GM18499 (cell line): Measurements from ENCODE around the gene MEX3D.
"Not testable (repeated sequence)": the region's sequence is repeated elsewhere in the genome, so short reads cannot be mapped to it uniquely, and the experiment has no call there.

Experiments used
- ATAC-seq: cut with Tn5 transposase; IDR thresholded peaks from one replicate; pipeline ENCODE4 v1.9.1; 2021; ENCODE audit warnings: moderate number of reproducible peaks; ENCODE audit not compliant: insufficient read depth, unreplicated experiment

MEX3D gene

DNA sequence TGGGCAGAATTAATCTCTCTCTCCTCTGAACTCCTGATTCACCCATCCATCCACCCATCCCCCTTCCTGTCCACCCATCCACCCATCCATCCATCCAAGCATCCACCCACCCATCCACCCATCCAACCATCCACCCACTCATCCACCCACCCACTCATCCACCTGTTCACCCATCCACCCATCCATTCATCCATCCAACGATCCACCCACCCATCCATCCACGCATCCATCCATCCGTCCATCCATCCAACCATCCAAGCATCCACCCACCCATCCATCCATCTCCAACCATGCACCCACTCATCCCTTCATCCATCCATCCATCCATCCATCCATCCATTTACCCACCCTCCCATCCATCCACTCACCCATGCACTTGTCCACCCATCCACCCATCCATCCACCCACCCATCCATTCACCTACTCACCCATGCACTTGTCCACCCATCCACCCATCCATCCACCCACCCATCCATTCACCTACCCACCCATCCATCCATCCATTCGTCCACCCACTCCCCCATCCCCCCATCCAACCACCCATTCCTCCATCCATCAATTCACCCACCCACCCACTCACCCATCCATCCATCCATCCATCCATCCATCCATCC is 18.7 kb downstream of the MEX3D start:
- ATAC-seq: no peak

DNA sequence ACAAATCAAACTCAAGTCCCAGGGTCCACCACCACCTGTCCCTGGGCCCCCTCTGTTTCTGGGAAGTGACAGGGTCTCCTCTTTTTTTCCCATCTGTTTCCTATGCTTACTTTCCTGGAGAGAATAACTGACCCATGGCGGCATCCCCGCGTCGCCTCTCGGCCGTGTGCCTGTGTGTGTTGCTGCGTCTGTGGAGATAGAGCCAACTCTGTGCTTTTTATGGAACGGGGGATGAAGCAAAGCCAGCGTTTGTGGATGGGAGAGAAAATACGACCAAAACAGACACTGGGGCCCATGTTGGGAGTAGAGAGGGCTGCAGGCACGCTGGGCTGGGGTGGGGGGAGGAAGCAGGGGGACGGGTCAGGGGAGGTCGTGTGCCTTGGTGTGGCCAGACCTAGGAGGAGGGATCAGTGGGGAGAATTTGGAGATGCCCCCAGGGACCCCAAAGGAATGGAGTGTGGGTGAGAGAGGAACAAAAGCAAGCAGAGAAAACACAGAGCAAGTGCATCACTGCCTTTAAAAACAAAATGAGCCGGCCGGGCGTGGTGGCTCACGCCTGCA is 27.7 kb downstream of the MEX3D start:
- ATAC-seq: no peak

DNA sequence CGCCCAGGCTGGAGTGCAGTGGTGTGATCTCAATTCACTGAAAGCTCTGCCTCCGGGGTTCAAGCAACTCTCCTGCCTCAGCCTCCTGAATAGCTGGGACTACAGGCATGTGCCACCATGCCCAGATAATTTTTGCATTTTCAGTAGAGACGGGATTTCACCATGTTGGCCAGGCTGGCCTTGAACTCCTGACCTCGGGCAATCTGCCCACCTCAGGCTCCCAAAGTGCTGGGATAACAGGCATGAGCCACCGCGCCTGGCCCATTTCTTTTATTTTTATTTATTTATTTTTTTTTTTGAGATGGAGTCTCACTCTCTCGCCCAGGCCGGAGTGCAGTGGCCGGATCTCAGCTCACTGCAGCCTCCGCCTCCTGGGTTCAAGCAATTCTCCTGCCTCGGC is 28.4 kb downstream of the MEX3D start:
- ATAC-seq: not testable (repeated sequence)

DNA sequence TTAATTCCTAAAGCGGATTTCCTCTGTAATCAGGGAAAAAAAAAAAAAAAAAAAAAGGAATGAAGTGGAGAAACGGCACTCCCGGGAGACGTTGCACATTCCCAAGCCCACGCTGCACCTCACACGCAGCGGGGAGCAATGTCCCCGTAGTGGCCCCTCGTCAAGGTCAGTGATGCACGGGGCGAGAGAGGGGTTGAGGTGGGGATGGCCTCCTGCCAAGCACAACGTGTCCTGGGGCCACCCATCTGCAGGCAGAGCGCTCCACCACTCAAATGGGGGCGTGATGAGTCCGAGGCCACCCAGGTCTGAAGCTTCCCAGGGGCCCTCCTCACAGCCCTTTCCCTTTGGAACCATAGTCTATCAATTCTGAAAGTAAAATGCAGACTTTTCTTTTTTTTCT is 29.1 kb downstream of the MEX3D start:
- ATAC-seq: no peak

DNA sequence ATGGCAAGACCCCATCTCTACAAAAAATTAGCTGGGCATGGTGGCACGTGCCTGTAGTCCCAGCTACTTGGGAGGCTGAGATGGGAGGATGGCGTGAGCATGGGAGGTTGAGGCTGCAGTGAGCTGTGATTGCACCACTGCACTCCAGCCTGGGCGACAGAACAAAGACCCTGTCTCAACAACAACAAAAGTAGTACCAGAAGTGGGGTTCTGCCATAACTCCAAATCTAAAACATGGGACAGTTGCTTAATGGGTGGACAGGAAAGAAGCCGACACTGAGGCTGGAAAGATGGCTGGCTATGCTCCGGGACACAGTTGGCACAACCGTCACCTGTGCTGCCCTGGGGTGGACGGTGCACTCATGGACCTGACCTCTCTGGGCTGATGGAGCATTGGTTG is 32.4 kb downstream of the MEX3D start:
- not testable (repeated sequence) for ATAC-seq

DNA sequence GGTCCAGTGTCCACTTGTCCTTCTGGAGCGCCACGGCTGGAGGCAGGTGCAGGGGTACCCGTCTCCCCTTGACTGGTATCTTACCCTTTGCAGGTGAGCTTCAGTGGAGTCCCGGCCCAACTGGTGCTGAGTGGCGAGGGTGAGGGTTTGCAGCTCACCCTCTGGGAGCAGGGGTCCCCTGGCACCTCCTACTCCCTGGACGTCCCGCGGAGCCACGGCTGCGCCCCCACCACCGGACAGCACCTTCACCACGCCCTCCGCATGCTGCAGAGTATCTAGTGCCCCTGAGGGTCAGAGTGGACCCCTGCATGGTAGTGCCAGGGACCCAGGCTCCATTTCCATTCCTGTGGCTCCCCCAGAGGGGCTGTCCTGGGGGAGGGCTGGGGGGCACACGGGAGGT is 33.2 kb downstream of the MEX3D start:
- no peak for ATAC-seq

DNA sequence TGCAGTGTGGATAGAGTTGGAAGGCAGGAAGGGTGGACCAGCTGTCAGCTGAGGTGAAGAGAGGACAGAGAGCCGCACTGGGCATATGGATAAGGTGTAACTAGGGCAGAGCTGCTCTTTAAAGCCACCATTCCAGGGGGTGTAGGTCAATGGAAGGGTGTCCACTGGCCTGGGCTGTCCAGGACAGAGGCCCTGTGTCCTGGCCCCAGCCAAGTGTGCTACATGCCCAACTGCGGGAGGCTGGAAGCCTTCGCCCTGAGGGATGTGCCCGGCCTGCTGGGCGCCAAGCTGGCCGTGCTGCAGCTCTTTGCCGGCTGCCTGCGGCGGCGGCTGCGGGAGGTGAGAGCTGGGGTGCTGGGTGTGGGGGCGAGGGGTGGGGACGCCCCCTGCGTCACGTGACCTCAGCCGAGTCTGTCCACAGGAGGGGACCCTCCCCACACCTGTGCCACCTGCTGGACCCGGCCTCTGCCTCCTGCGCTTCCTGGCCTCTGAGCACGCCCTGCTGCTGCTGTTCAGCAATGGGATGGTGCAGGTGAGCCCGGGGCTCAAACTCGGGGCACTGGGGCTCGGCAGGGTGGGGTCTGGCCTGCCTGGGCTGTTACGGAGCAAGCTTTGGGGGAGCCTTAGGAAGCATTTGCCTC is 34.5 kb downstream of the MEX3D start:
- ATAC-seq: no peak

DNA sequence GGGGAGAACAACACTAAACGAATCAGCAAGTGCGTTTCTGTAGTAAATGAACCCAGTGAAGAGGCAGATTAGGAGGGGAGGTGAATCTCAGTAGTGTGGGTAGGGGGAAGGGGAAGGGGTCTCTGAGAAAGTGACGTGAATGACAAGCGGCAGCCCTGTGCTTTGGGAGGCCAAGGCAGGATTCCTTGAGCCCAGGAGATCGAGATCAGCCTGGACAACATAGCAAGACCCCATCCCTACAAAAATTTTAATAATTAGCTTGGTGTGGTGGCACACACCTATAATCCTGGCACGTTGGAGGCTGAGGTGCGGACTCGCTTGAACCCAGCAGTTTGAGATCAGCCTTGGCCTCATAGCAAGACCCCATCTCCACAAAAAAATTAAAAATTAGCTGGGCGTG is 36.1 kb downstream of the MEX3D start:
- ATAC-seq: no peak

DNA sequence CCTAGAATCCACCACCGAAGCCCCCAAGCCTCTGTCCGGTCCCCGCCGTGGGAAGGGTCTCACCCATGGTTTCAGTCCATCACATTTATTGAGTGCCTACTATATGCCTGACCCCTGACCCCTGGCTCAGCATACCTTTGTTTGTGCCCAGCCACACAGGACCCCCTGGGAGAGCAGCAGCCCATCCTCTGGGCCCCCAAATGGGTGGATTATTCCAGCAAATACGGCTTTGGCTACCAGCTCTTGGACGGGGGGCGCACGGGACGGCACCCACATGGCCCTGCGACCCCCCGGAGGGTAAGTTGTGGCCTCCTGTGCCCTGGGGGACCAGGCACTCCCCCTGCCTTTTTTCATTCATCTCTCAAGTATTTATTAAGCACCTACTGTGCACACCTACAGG is 36.5 kb downstream of the MEX3D start:
- ATAC-seq: no peak

DNA sequence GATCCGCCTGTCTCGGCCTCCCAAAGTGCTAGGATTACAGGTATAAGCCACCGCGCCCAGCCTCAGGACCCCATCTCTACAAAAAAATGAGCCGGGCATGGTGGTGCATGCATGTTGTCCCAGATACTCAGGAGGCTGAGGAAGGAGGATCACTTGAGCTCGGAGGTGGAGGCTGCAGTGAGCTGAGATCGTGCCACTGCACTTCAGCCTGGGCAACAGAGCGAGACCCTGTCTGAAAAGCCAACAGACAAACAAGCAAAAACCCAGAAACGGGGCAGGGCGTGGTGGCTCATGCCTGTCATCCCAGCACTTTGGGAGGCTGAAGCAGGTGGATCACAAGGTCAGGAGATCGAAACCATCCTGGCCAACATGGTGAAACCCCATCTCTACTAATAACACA is 37.3 kb downstream of the MEX3D start:
- not testable (repeated sequence) for ATAC-seq

DNA sequence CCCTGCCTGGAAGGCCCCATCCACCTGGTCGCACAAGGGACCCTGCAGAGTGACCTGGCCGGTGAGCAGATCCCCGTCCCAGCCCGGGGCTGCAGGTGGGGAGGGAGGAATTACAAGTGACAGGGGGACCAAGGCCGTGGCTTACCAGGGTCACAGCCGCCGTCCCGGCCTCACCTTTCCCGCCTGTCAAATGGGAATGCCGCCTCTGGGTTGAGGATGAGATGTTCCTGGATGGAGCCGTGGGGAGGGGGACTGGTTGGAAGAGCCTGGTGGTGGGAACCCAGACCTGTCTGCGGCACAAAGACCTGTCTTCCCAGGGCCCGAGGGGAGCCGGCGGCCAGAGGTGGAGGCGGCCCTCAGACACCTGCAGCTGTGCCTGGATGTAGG is 38.7 kb downstream of the MEX3D start:
- ATAC-seq: no peak

DNA sequence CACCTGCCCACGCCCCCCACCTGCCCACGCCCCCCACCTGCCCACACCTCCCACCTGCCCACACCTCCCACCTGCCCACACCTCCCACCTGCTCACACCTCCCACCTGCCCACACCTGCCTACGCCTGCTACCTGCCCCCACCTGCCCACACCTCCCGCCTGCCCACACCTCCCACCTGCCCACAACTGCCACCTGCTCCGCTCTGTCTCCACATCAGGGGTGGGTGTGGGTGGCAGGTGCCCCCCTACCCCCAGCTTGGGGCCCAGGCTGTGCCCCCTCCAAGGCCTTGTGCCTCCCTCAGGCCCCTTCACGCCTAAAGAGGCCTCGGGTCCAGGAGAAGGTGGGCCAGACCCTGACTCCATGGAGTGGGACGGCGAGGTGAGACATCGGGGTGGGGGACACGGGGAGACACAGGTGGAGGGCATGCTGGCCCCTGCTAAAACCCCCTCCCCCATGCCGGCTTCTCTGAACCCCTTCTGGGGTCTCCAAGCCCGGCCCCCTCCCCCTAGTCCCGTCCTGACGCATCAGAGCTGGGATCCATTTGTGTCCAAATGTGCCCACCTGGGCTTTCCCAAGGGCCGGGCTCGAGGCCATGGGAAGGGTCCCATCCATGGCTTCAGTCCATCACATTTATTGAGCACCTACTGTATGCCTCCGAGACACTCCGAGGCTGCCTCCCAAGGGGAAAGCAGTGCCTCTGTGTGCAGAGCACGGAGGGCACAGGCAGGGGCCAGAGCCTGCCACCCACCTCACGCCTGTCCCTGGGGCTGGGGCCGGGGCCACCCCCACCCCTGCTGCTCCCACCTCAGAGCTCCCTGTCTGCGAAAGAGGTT is 39.3 kb downstream of the MEX3D start:
- ATAC-seq: no peak

DNA sequence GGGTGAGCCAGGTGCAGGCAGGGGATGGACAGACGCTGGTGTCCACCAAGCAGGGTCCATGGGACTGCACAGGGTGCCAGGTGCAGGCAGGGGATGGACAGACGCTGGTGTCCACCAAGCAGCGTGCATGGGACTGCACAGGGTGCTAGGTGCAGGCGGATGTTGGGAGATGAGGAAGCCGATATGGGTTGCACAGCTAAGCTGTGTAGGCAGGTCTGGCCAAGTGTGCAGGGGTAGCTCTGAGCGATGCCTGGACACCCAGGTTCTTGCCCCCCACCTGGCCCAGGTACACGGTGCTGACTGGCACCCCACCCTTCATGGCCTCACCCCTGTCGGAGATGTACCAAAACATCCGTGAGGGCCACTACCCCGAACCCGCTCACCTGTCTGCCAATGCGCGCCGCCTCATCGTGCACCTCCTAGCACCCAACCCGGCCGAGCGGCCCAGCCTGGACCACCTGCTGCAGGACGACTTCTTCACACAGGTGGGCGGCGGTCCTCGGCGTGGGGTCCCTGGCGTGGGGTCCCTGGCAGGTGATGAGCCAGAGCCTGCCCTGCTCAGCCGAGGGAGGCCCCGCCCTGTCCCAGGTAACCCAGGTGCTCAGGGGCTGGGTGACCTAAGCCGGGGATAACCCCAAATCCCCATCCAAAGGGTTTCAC is 40.3 kb downstream of the MEX3D start:
- no peak for ATAC-seq

DNA sequence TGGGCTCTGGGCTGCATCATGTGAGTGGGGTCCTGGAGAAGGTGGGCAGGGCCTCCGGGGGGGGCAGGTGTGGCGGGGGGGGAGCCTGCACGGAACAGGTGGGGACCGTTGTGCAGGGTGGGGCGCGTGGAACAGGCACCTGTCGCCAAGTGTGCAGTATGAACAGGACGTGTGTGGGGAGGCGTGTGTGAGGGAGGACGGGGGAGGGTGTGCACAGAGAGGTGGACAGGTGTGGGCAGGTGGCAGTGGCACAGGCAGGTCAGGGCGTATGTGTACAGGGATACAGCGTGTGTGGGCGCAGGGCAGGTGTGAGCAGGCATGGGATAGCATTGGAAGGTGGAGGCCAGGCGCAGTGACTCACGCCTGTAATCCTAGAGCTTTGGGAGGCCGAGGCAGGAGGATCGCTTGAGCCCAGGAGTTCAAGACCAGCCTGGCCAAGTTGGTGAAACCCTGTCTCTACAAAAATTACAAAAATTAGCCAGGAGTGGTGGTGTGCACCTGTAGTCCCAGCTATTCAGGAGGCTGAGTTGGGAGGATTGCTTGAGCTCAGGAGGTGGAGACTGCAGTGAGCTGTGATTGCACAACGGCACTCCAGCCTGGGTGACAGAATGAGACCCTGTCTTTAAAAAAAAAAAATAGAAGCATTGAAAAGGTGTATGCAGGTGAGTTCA is 41.0 kb downstream of the MEX3D start:
- no peak for ATAC-seq

DNA sequence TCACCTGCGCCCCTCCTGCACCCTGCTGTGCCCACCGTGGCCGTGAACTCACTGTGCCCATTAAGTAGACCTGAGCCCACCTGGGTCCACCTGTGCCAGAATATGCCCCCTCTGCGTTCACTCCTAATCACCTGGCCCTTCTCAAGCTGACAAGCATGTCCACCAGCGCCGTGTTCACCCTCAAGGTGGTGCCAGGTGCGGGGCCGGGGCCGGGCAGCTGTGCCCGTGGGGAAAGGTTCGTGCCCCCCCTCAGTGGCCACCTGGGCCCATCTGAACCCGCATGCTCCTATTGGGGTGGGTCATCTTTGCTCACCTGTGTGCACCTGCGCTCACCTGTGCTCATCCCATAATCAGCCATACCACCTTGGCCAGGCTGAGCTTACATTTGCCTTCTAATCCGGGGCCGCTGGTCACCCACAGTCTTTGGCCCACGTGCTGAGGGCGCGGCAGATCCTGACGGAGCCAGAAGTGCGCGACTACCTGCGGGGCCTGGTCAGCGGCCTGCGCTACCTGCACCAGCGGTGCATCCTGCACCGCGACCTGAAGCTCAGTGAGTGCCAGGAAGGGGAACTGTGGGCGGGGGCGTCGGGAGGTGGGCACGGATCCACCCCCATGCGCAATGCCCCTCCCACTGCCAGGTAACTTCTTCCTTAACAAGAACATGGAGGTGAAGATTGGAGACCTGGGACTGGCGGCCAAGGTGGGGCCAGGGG is 41.9 kb downstream of the MEX3D start:
- ATAC-seq: no peak

DNA sequence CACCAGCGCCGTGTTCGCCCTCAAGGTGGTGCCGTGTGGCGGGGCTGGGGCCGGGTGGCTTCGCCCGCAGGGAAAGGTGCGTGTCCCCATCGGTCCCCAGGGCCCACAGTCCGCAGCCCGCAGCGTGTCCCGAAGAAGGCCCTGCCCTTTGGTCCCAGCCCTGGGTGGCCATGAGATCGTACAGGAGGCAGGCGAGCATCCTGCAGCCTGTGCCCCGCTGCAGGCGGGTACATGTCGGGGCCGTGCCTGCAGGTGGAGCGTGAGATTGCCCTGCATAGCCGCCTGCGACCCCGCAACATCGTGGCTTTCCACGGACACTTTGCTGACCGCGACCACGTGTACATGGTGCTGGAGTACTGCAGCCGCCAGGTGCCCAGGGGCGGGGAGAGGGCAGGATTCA is 42.8 kb downstream of the MEX3D start:
- no peak for ATAC-seq

DNA sequence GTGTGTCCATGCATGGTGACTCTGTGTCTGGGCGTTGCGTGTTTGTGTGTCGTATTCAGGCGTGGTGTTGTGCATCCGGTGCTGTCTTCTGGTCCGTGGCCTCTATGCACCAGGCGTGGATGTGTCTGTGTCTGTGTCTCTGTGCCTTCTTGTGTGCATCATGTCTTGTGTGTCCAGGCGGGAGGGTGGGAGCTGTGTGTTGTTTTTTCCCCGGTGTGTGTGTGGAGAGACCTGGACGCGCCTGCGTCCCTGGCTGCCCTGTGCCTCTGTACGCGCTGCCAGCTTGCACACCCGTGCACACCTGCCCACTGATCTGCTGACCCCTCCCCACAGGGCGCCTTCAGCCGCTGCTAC is 43.2 kb downstream of the MEX3D start:
- no peak for ATAC-seq

DNA sequence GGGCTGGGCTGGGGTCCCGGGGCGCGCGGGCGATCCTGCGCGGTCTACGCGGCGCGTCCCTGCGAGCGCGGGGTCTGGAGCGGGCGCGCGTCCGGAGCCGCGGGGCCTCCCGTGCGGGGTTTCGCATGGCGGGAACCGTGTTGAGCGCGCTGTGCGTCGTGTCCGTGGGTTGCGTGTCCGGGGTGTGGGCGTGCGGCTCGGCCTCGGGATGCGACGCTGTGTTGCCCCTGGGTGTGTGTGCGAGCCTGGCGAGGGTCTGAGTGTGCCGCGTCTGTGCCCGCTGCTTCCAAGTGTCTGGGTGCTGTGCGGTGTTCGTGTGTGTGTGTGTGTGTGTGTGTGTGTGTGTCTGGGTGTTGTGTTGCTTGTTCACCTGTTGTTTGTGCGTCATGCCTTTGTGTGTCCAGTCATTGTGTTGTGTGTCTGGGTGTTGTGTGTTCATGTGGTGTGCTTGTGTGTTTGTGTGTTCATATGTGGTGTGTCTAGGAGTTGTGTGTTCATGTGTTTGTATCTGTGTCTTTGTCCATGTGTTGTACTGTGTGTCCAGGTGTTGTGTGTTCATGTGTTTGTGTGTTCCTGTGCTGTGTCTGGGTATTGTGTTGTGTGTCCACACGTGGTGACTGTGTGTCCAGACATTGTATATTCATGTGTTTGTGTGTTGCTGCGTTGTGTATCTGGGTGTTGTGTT is 43.7 kb downstream of the MEX3D start:
- ATAC-seq: no peak
